ENCODE measurements around the gene SYT17.

DNA sequence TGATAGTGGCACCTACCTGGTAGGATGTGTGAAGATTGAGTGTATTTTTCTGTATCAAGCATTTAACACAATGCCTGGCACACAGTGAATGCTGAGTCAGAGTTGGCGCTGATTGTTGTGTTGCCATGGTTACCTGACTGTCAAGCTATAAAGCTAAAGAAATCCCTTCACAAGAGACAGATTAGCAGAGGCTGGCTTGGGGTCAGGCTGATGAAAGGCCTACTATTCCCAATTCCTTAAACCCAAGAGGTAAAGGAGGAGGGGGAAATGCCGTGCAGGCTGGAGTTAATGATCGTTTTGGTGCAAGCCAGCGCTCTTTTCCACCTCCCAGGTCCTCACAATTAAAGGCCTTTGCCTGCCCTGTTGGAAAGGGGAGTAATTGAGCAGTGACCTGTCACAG, 123.4 kb downstream of the SYT17 start:
- no peak for TF ChIP-seq EZH2phosphoT487 (IDR thresholded peaks at IDR 0.05; ENCODE audit: low read depth)
- TF ChIP-seq, protein P1, sequence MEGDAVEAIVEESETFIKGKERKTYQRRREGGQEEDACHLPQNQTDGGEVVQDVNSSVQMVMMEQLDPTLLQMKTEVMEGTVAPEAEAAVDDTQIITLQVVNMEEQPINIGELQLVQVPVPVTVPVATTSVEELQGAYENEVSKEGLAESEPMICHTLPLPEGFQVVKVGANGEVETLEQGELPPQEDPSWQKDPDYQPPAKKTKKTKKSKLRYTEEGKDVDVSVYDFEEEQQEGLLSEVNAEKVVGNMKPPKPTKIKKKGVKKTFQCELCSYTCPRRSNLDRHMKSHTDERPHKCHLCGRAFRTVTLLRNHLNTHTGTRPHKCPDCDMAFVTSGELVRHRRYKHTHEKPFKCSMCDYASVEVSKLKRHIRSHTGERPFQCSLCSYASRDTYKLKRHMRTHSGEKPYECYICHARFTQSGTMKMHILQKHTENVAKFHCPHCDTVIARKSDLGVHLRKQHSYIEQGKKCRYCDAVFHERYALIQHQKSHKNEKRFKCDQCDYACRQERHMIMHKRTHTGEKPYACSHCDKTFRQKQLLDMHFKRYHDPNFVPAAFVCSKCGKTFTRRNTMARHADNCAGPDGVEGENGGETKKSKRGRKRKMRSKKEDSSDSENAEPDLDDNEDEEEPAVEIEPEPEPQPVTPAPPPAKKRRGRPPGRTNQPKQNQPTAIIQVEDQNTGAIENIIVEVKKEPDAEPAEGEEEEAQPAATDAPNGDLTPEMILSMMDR (IDR thresholded peaks at IDR 0.05; ENCODE audit: low read depth, low read length), result no peak

Measured in OCI-LY3 (cell line).